ENCODE measurements around the gene NFE2L3. TPM values are rescaled to one million over a fixed set of nuclear protein-coding genes. Genes with fewer than 3 reads are reported as not detected.

The NFE2L3 gene
- total and polyA plus RNA-seq, 9 of the 15 experiments (the other 6 are each of a cell fraction or from before 2014, with no cell fraction given), result 2.9 to 16.9 (median 12.4) TPM

- TF ChIP-seq ZNF395 (CRISPR knock-in tag; IDR thresholded peaks at IDR 0.05) (no peak), CBX1 (IDR thresholded peaks at IDR 0.05; ENCODE audit: low read depth) (no peak), ZSCAN32 (CRISPR knock-in tag; IDR thresholded peaks at IDR 0.05) (peak; percentile 31; the same call in 1 of the 2 replicates), ZBTB34 (CRISPR knock-in tag; IDR thresholded peaks at IDR 0.05) (no peak), NFRKB (IDR thresholded peaks at IDR 0.05; ENCODE audit: low read depth) (no peak)
These were observed 62.0 kb downstream of the NFE2L3 start (continued) for GRCh38 chr7:26213807-26214515.

- no peak for FAIRE-seq
- POLR2A ChIA-PET, result interaction anchor here (1.4 to 5.9 kb wide), 6 partner anchors 8 to 18 kb away, joined by 4 to 44 read pairs (median 7); partner anchors contain the start of gene CBX3
- no peak for TF ChIP-seq SMAD3 (CRISPR knock-in tag; conservative IDR thresholded peaks at IDR 0.05)
- no peak for TF ChIP-seq TAL1 (IDR thresholded peaks at IDR 0.05)
- no peak for TF ChIP-seq ELF1 (tag; IDR thresholded peaks at IDR 0.05)
- TF ChIP-seq ZNF699 (CRISPR knock-in tag; IDR thresholded peaks at IDR 0.05; ENCODE audit: insufficient replicate concordance), result no peak
- no peak for TF ChIP-seq TSC22D4 (tag; IDR thresholded peaks at IDR 0.05)
- TF ChIP-seq RBM17 (IDR thresholded peaks at IDR 0.05; ENCODE audit: borderline replicate concordance, low read depth, low read length), result no peak
- TF ChIP-seq ZNF778 (CRISPR knock-in tag; IDR thresholded peaks at IDR 0.05), result no peak
- no peak for TF ChIP-seq MCM5 (IDR thresholded peaks at IDR 0.05; ENCODE audit: low read depth)
- no peak for TF ChIP-seq MLX (CRISPR knock-in tag; conservative IDR thresholded peaks at IDR 0.05)
- TF ChIP-seq SMAD4 (CRISPR knock-in tag; conservative IDR thresholded peaks at IDR 0.05), result no peak
- TF ChIP-seq KDM4B (IDR thresholded peaks at IDR 0.05; ENCODE audit: borderline replicate concordance in 2 of 2, low read depth in 1 of 2), result no peak
- no peak for TF ChIP-seq PHTF2 (CRISPR knock-in tag; IDR thresholded peaks at IDR 0.05)
- no peak for TF ChIP-seq ZBTB17 (CRISPR knock-in tag; IDR thresholded peaks at IDR 0.05)
- no peak for TF ChIP-seq TARDBP (IDR thresholded peaks at IDR 0.05)
These were observed 64.1 kb downstream of the NFE2L3 start for GRCh38 chr7:26216049-26216448.

More at GRCh38 chr7:26216049-26216448, 64.1 kb downstream of the NFE2L3 start:
- Histone ChIP-seq H3K27me3 (ENCODE audit: control insufficient read depth in 2 of 2, insufficient read depth in 2 of 2, low read length in 2 of 2) (no peaks in the 10 kb centered on the region), H3K4me3 (no peak overlapping the region), H3K79me2 (ENCODE audit: control insufficient read depth, insufficient read depth, low read length) (no peaks in the 10 kb centered on the region), H3K27ac (ENCODE audit: extremely low read depth, low read depth, low read length) (no peak overlapping the region), H3K36me3 (ENCODE audit: control insufficient read depth, insufficient read depth, low read length) (peaks cover 20% of the 10 kb centered on the region), H3K4me2 (ENCODE audit: insufficient read depth, low read length) (no peak overlapping the region), H3K9me1 (ENCODE audit: control insufficient read depth, insufficient read depth, low read length) (no peaks in the 10 kb centered on the region), H2AFZ (ENCODE audit: low read depth, low read length) (no peak overlapping the region), H3K9me3 (replicated peaks; ENCODE audit: control insufficient read depth, insufficient read depth, low read depth, low read length) (no peaks in the 10 kb centered on the region), H3K9ac (ENCODE audit: insufficient read depth in 1 of 2, low read depth in 2 of 2, low read length in 2 of 2) (no peak overlapping the region), H4K20me1 (replicated peaks; ENCODE audit: control insufficient read depth, insufficient read depth, low read length) (no peaks in the 10 kb centered on the region), H3K4me1 (replicated peaks in 1 of 2; ENCODE audit: control insufficient read depth in 2 of 2, insufficient read depth in 2 of 2, low read length in 2 of 2) (no peaks in the 10 kb centered on the region; a peak in 2 of 5 replicates)
- WGBS (ENCODE audit: insufficient coverage, low coverage, missing lambda C conversion rate), result 41% methylated on average over 2 of the region's 2 CpGs
- in situ Hi-C loops (cut with MboI) (no loop called here), intact Hi-C loops (cut with micrococcal nuclease) (no loop called here)
- ATAC-seq, result no peak
- no TSS peak for BruUV-seq (replicated peaks)
- no peak for DNase-seq (ENCODE audit: extremely low read depth in 1 of 4, low spot score in 3 of 4)
- CTCF ChIA-PET (ENCODE audit: low intra/inter-chr PET ratio), result no interaction called here
